GM18951 (cell line): ENCODE measurements around the gene IL6R.
"Not testable (repeated sequence)": the region's sequence is repeated elsewhere in the genome, so short reads cannot be mapped to it uniquely, and the experiment has no call there.

Experiments used
- POLR2A ChIP-seq: IDR thresholded peaks from 4 replicates; pipeline ENCODE4 v1.6.1; 2011; ENCODE audit warnings: mild to moderate bottlenecking; ENCODE audit not compliant: insufficient read length, insufficient read depth; ENCODE audit errors: extremely low read depth
- in situ Hi-C: fragments of 300-500 bp; cut with MboI; formaldehyde crosslinking; loops from one replicate; pipeline ENCODE4 v1.12.0; 2022; ENCODE audit warnings: low sequenced_read_pairs, mixed read lengths, inconsistent platforms; ENCODE audit not compliant: unreplicated experiment

The IL6R gene

DNA sequence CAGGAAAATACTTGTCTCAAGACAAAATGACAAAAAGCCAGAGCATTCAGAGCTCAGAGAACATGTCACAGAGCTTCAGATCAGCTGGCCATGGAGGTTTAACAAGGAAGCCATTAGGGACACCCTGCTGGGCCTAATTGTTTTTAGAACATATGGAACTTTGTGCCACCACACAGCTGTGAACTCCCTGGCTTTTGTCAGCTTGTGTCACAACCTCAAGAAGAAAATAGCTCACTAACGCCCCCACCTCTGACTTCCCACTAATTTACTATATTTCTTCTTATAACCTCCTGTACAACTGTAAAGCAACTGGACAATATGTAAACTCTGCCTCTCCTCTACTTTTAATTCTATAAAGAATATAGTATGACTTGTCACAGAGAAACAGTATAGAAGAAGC is 75.9 kb downstream of the IL6R start:
- TF ChIP-seq POLR2A, result no peak
- in situ Hi-C loops, result no loop called here

- in situ Hi-C loops, result no loop called here
- TF ChIP-seq POLR2A, result no peak
These were observed 79.0 kb downstream of the IL6R start for GRCh38 chr1:154483941-154484803.

GRCh38 chr1:154485106-154485505 is 80.0 kb downstream of the IL6R start:
- in situ Hi-C loops, result no loop called here
- TF ChIP-seq POLR2A, result no peak

- in situ Hi-C loops, result no loop called here
These were observed 80.9 kb downstream of the IL6R start for GRCh38 chr1:154485910-154486496.

DNA sequence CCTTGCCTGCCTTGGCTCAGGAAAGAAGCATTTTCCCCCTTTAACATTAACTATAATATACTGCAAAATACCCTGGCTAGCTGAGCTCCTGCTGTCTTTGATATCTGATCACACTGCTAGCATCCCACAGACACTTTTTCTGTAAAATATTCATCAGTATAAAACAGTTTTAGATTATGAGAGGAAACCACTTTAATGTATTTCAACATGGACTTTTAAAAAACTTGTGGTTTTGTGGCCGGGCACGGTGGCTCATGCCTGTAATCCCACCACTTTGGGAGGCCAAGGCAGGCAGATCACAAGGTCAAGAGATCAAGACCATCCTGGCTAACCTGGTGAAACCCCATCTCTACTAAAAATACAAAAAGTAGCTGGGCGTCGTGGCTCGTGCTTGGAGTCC is 81.6 kb downstream of the IL6R start:
- in situ Hi-C loops, result not testable (repeated sequence)

More at GRCh38 chr1:154485910-154486496, 80.9 kb downstream of the IL6R start:
- no peak for TF ChIP-seq POLR2A

- in situ Hi-C loops, result no loop called here
- no peak for TF ChIP-seq POLR2A
These were observed 83.8 kb downstream of the IL6R start for GRCh38 chr1:154488922-154489321.

GRCh38 chr1:154489695-154490274 is 84.6 kb downstream of the IL6R start:
- TF ChIP-seq POLR2A, result no peak
- in situ Hi-C loops, result no loop called here

- no peak for TF ChIP-seq POLR2A
- in situ Hi-C loops, result no loop called here
These were observed 85.2 kb downstream of the IL6R start for GRCh38 chr1:154490317-154490716.

DNA sequence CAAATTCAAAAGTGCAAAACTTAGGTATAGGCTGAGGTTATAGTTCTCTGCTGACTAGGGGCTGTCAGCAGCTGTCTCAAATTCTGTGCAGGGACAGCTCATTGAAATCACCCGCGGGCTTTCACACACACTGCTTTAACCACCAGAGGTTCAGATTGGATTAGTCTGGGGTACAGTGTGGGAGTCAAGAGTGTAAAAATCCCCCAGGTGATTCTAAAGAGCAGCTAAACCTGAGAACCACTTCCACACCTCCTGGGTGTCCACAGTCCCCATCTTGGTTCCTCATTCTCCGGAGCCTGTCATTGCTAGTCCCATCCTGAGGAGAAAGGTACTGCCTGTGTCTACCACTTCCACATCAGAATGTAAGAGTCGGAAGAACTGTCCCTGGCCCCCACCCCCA is 87.0 kb downstream of the IL6R start:
- no peak for TF ChIP-seq POLR2A
- in situ Hi-C loops, result no loop called here

- in situ Hi-C loops, result no loop called here
- TF ChIP-seq POLR2A, result no peak
These were observed 88.1 kb downstream of the IL6R start for GRCh38 chr1:154493276-154493675.

GRCh38 chr1:154495496-154496273 is 90.5 kb downstream of the IL6R start:
- in situ Hi-C loops, result no loop called here
- TF ChIP-seq POLR2A, result no peak

GRCh38 chr1:154496383-154496782 is 91.2 kb downstream of the IL6R start:
- no peak for TF ChIP-seq POLR2A
- in situ Hi-C loops, result no loop called here
